PFSK-1 (cell line): ENCODE measurements around the gene OR4M1.
"Not testable (repeated sequence)": the region's sequence is repeated elsewhere in the genome, so short reads cannot be mapped to it uniquely, and the experiment has no call there.

Experiments
- FOXP2 ChIP-seq: optimal IDR thresholded peaks from 2 replicates; pipeline ENCODE3; 2011; ENCODE audit warnings: borderline replicate concordance, control low read depth, inconsistent platforms; ENCODE audit not compliant: insufficient read depth; ENCODE audit errors: extremely low read length, extremely low read depth
- POLR2AphosphoS5 ChIP-seq: IDR thresholded peaks from 2 replicates; pipeline ENCODE4 v1.6.1; 2012; ENCODE audit warnings: low read depth, mild to moderate bottlenecking, control low read depth, low read length, moderate library complexity
- REST ChIP-seq, 2 experiments: IDR thresholded peaks; 2 replicates each; pipeline versions ENCODE4 v1.6.1 to v1.8.0; 2011 to 2012; ENCODE audit warnings: low read depth in 2 of 2, low read length in 2 of 2, control low read depth in 1 of 2, inconsistent platforms in 1 of 2, mild to moderate bottlenecking in 1 of 2, moderate library complexity in 1 of 2; ENCODE audit not compliant: insufficient read depth in 1 of 2
- SIN3A ChIP-seq: IDR thresholded peaks from 2 replicates; pipeline ENCODE4 v1.6.1; 2012; ENCODE audit warnings: mild to moderate bottlenecking, low read length, moderate library complexity, borderline replicate concordance; ENCODE audit not compliant: insufficient read depth
- TAF1 ChIP-seq: IDR thresholded peaks from 2 replicates; pipeline ENCODE4 v1.6.1; 2012; ENCODE audit warnings: low read length, control low read depth, borderline replicate concordance; ENCODE audit not compliant: insufficient read depth

- TF ChIP-seq POLR2AphosphoS5; TAF1; SIN3A; REST (IDR thresholded peaks at IDR 0.05; ENCODE audit: insufficient read depth in 1 of 2, low read depth in 2 of 2, low read length in 2 of 2); FOXP2: not testable (repeated sequence)
Observed at GRCh38 chr14:19773204-19773603, at the start of gene OR4M1.
